ENCODE results near the gene ZNF397.
A peak's percentile ranks its signal among the peaks of the same experiment; 100 is the strongest.
"Not testable (repeated sequence)": the region's sequence is repeated elsewhere in the genome, so short reads cannot be mapped to it uniquely, and the experiment has no call there.

The ZNF397 gene

GRCh38 chr18:35240664-35241447, at the start of gene ZNF397:
ZNF397 (plus strand) TSS chr18:35241034; CDS start chr18:35242471, 1,437 bp downstream.
- peak; percentile 97 for DNase-seq

- DNase-seq = no peak
Observed at GRCh38 chr18:35191698-35192025, 49.2 kb upstream of the ZNF397 start.

GRCh38 chr18:35192415-35192814, 48.4 kb upstream of the ZNF397 start:
- no peak for DNase-seq

GRCh38 chr18:35193316-35193715, 47.5 kb upstream of the ZNF397 start:
- no peak for DNase-seq

GRCh38 chr18:35197296-35197695, 43.5 kb upstream of the ZNF397 start:
- DNase-seq = no peak

- no peak for DNase-seq
Observed at GRCh38 chr18:35201256-35201931, 39.4 kb upstream of the ZNF397 start.

- no peak for DNase-seq
Observed at GRCh38 chr18:35203067-35203466, 37.8 kb upstream of the ZNF397 start.

- no peak for DNase-seq
Observed at GRCh38 chr18:35205199-35205712, 35.6 kb upstream of the ZNF397 start.

- DNase-seq = not testable (repeated sequence)
Observed at GRCh38 chr18:35205746-35206458, 34.9 kb upstream of the ZNF397 start.

- DNase-seq = no peak
Observed at GRCh38 chr18:35215026-35215425, 25.8 kb upstream of the ZNF397 start.

GRCh38 chr18:35216611-35217010, 24.2 kb upstream of the ZNF397 start:
- not testable (repeated sequence) for DNase-seq

GRCh38 chr18:35219331-35219730, 21.5 kb upstream of the ZNF397 start:
- not testable (repeated sequence) for DNase-seq

GRCh38 chr18:35220424-35220823, 20.4 kb upstream of the ZNF397 start:
- no peak for DNase-seq

- DNase-seq = no peak
Observed at GRCh38 chr18:35223797-35224196, 17.0 kb upstream of the ZNF397 start.

- no peak for DNase-seq
Observed at GRCh38 chr18:35227254-35227653, 13.6 kb upstream of the ZNF397 start.

- DNase-seq = peak; percentile 79
Observed at GRCh38 chr18:35231052-35231451, 9.8 kb upstream of the ZNF397 start.

GRCh38 chr18:35236571-35237363, 4.1 kb upstream of the ZNF397 start:
- no peak for DNase-seq

- DNase-seq = no peak
Observed at GRCh38 chr18:35239314-35239713, 1.5 kb upstream of the ZNF397 start.

GRCh38 chr18:35241448-35241804, 592 bp downstream of the ZNF397 start:
- peak; percentile 6 for DNase-seq

- DNase-seq = no peak
Observed at GRCh38 chr18:35242426-35242825, 1.6 kb downstream of the ZNF397 start.

GRCh38 chr18:35244671-35245070, 3.8 kb downstream of the ZNF397 start:
- DNase-seq = no peak

GRCh38 chr18:35245719-35246317, 5.0 kb downstream of the ZNF397 start:
- no peak for DNase-seq

Data from activated CD4-positive, alpha-beta T cell treated with anti-CD3 and anti-CD28 coated beads, Interleukin-2, amount 50 U/mL, for 16 hours (primary cell).